GM19351 (cell line): ENCODE data around the gene PRKCA.
"Not testable (repeated sequence)": the region's sequence is repeated elsewhere in the genome, so short reads cannot be mapped to it uniquely, and the experiment has no call there.

Experiments
- ATAC-seq: cut with Tn5 transposase; IDR thresholded peaks from one replicate; pipeline ENCODE4 v1.9.1; 2021; ENCODE audit warnings: mild to moderate bottlenecking, moderate library complexity; ENCODE audit not compliant: unreplicated experiment

Gene PRKCA

GRCh38 chr17:66287911-66288310 lies 14.5 kb upstream of the PRKCA start:
- no peak for ATAC-seq

- ATAC-seq = no peak
Measured at GRCh38 chr17:66290101-66290722, 12.2 kb upstream of the PRKCA start.

- no peak for ATAC-seq
Measured at GRCh38 chr17:66292353-66292752, 10.1 kb upstream of the PRKCA start.

- no peak for ATAC-seq
Measured at GRCh38 chr17:66296289-66296725, 6.1 kb upstream of the PRKCA start.

- not testable (repeated sequence) for ATAC-seq
Measured at GRCh38 chr17:66297443-66297842, 5.0 kb upstream of the PRKCA start.

GRCh38 chr17:66299711-66300110 lies 2.7 kb upstream of the PRKCA start:
- ATAC-seq = no peak

- no peak for ATAC-seq
Measured at GRCh38 chr17:66300956-66301355, 1.5 kb upstream of the PRKCA start.

- no peak for ATAC-seq
Measured at GRCh38 chr17:66301367-66301863, 998 bp upstream of the PRKCA start.

GRCh38 chr17:66302761-66303626 lies 581 bp downstream of the PRKCA start:
- ATAC-seq = peak; percentile 33

- ATAC-seq = no peak
Measured at GRCh38 chr17:66304304-66305174, 2.1 kb downstream of the PRKCA start.

GRCh38 chr17:66306446-66306845 lies 4.0 kb downstream of the PRKCA start:
- ATAC-seq = no peak

GRCh38 chr17:66307257-66307656 lies 4.8 kb downstream of the PRKCA start:
- no peak for ATAC-seq

GRCh38 chr17:66308856-66309255 lies 6.4 kb downstream of the PRKCA start:
- ATAC-seq = no peak

GRCh38 chr17:66309793-66310192 lies 7.4 kb downstream of the PRKCA start:
- ATAC-seq = no peak

- no peak for ATAC-seq
Measured at GRCh38 chr17:66310528-66311148, 8.2 kb downstream of the PRKCA start.

- ATAC-seq = no peak
Measured at GRCh38 chr17:66312912-66313311, 10.5 kb downstream of the PRKCA start.

GRCh38 chr17:66313325-66313724 lies 10.9 kb downstream of the PRKCA start:
- no peak for ATAC-seq

GRCh38 chr17:66313995-66314659 lies 11.7 kb downstream of the PRKCA start:
- ATAC-seq = no peak

GRCh38 chr17:66317629-66318028 lies 15.2 kb downstream of the PRKCA start:
- no peak for ATAC-seq

- no peak for ATAC-seq
Measured at GRCh38 chr17:66319226-66319625, 16.8 kb downstream of the PRKCA start.
